ENCODE results near the gene PKP4. TPM values are rescaled to one million over a fixed set of nuclear protein-coding genes. Genes with fewer than 3 reads are reported as not detected.

The PKP4 gene
- total RNA-seq, 1 experiment from 2014 or later: 55.2 TPM

DNA sequence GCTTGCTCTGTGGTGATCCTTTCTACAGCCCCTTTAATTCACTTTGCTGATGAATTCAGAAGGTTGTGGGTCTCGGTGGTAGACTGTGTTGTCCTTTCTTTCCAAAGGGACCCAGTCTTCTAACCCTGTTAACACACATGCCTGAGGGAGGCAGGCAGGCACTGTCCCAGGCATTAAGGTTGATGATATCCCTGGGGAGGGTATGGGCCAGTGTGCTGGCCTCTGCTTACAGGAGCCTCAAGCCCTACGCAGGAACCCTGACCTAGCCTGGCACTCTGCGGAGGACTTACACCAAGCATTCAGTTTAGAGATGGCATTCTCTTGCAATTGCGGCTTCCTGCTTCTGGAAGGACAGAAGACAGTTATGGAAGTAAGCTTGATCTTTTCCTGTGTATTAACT, 102.5 kb downstream of the PKP4 start:
- ATAC-seq: no peak
- H3K79me2 ChIP-seq (ENCODE audit: insufficient read depth, low read length): no peaks in the 10 kb centered on the region
- H3K27ac ChIP-seq (ENCODE audit: low read depth, low read length): no peak overlapping the region
- no peak overlapping the region for H2AFZ ChIP-seq (ENCODE audit: low read depth, low read length, poor library complexity, severe bottlenecking)
- H3K9me3 ChIP-seq (ENCODE audit: control insufficient read depth in 1 of 2, insufficient read depth in 1 of 2, low read depth in 1 of 2, low read length in 2 of 2): no peaks in the 10 kb centered on the region
- H3K4me2 ChIP-seq (ENCODE audit: low read length): no peak overlapping the region
- intact Hi-C loops (cut with micrococcal nuclease): no loop called here
- no peak for TF ChIP-seq CEBPB (IDR thresholded peaks at IDR 0.05; ENCODE audit: low read depth)
- TF ChIP-seq ZNF274 (IDR thresholded peaks at IDR 0.05; ENCODE audit: low read depth, low read length): no peak
- no peaks in the 10 kb centered on the region for H3K4me1 ChIP-seq (ENCODE audit: control insufficient read depth in 1 of 2, insufficient read depth in 2 of 2, low read length in 2 of 2)
- H3K36me3 ChIP-seq (ENCODE audit: control insufficient read depth in 1 of 2, insufficient read depth in 2 of 2, low read length in 2 of 2): no peaks in the 10 kb centered on the region
- H3K9me2 ChIP-seq (ENCODE audit: insufficient read depth): no peaks in the 10 kb centered on the region
- BruUV-seq (replicated peaks): no TSS peak
- 0 out of 2 replicates have a peak, but pooled peaks cover 2% of the 10 kb centered on the region for H4K20me1 ChIP-seq (ENCODE audit: insufficient read depth)
- no peaks in the 10 kb centered on the region for H3K27me3 ChIP-seq (ENCODE audit: insufficient read depth, low read length)
- CTCF ChIA-PET: no interaction called here
- no peak overlapping the region for H3K4me3 ChIP-seq (replicated peaks in 1 of 2; ENCODE audit: low read depth in 1 of 2, low read length in 2 of 2)
- POLR2A ChIA-PET: no interaction called here
- no peak overlapping the region for H3K9ac ChIP-seq (ENCODE audit: low read length)
- RAD21 ChIA-PET (ENCODE audit: low non-redundant PET in 1 of 2, low total read pairs in 2 of 2, uncharacterized antibody in 2 of 2, unreplicated experiment in 2 of 2): no interaction called here
- no peak for DNase-seq (ENCODE audit: low read depth, low spot score)

DNA sequence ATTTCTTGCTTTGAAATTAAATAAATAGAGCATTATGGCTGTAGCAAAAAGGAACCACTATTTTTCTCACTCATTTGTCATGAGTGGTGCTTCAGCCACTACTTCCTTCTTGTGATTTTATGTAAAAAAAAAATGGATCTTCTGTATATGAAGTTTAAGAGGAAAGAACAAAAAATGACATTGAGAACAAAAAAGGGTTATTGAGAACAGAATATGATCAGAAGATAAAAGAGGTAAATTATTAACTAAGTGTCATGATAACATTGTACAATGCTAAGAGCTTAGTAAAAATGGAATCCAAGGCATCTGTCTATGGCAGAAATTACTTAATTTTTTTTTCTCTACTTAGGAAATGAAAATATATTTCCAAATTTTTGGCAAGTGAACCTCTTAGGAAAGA, 103.5 kb downstream of the PKP4 start:
- ChIA-PET CTCF (no interaction called here), POLR2A (no interaction called here), RAD21 (ENCODE audit: low non-redundant PET in 1 of 2, low total read pairs in 2 of 2, uncharacterized antibody in 2 of 2, unreplicated experiment in 2 of 2) (no interaction called here)
- Histone ChIP-seq H3K4me2 (ENCODE audit: low read length) (no peak overlapping the region), H3K79me2 (ENCODE audit: insufficient read depth, low read length) (no peaks in the 10 kb centered on the region), H3K9me3 (ENCODE audit: control insufficient read depth in 1 of 2, insufficient read depth in 1 of 2, low read depth in 1 of 2, low read length in 2 of 2) (no peaks in the 10 kb centered on the region), H3K27me3 (ENCODE audit: insufficient read depth, low read length) (no peaks in the 10 kb centered on the region), H3K4me1 (ENCODE audit: control insufficient read depth in 1 of 2, insufficient read depth in 2 of 2, low read length in 2 of 2) (no peaks in the 10 kb centered on the region), H3K27ac (ENCODE audit: low read depth, low read length) (no peak overlapping the region), H2AFZ (ENCODE audit: low read depth, low read length, poor library complexity, severe bottlenecking) (no peak overlapping the region), H3K9ac (ENCODE audit: low read length) (no peak overlapping the region), H3K36me3 (ENCODE audit: control insufficient read depth in 1 of 2, insufficient read depth in 2 of 2, low read length in 2 of 2) (no peaks in the 10 kb centered on the region), H3K4me3 (replicated peaks in 1 of 2; ENCODE audit: low read depth in 1 of 2, low read length in 2 of 2) (no peak overlapping the region), H3K9me2 (ENCODE audit: insufficient read depth) (no peaks in the 10 kb centered on the region), H4K20me1 (ENCODE audit: insufficient read depth) (0 out of 2 replicates have a peak, but pooled peaks cover 3% of the 10 kb centered on the region)
- no peak for TF ChIP-seq ZNF274 (IDR thresholded peaks at IDR 0.05; ENCODE audit: low read depth, low read length)
- TF ChIP-seq POLR2AphosphoS5 (IDR thresholded peaks at IDR 0.05; ENCODE audit: low read depth, low read length): no peak
- no peak for TF ChIP-seq ZFX (IDR thresholded peaks at IDR 0.05)
- TF ChIP-seq, protein P1, sequence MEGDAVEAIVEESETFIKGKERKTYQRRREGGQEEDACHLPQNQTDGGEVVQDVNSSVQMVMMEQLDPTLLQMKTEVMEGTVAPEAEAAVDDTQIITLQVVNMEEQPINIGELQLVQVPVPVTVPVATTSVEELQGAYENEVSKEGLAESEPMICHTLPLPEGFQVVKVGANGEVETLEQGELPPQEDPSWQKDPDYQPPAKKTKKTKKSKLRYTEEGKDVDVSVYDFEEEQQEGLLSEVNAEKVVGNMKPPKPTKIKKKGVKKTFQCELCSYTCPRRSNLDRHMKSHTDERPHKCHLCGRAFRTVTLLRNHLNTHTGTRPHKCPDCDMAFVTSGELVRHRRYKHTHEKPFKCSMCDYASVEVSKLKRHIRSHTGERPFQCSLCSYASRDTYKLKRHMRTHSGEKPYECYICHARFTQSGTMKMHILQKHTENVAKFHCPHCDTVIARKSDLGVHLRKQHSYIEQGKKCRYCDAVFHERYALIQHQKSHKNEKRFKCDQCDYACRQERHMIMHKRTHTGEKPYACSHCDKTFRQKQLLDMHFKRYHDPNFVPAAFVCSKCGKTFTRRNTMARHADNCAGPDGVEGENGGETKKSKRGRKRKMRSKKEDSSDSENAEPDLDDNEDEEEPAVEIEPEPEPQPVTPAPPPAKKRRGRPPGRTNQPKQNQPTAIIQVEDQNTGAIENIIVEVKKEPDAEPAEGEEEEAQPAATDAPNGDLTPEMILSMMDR (IDR thresholded peaks at IDR 0.05 in 2 of 3, conservative IDR thresholded peaks at IDR 0.05 in 1 of 3; ENCODE audit: borderline replicate concordance in 1 of 3, insufficient read depth in 1 of 3, low read depth in 2 of 3, low read length in 2 of 3): no peak
- TF ChIP-seq SP1 (IDR thresholded peaks at IDR 0.05; ENCODE audit: low read depth): no peak
- TF ChIP-seq, protein P2, sequence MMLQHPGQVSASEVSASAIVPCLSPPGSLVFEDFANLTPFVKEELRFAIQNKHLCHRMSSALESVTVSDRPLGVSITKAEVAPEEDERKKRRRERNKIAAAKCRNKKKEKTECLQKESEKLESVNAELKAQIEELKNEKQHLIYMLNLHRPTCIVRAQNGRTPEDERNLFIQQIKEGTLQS (IDR thresholded peaks at IDR 0.05): no peak
- TF ChIP-seq EGR1 (IDR thresholded peaks at IDR 0.05; ENCODE audit: low read depth): no peak
- no peak for TF ChIP-seq POLR2A (IDR thresholded peaks at IDR 0.05; ENCODE audit: borderline replicate concordance, extremely low read depth, insufficient read depth, insufficient read length)
- no peak for TF ChIP-seq SRF (IDR thresholded peaks at IDR 0.05; ENCODE audit: low read depth)
- TF ChIP-seq SIN3A (IDR thresholded peaks at IDR 0.05; ENCODE audit: low read depth): no peak
- TF ChIP-seq JUND (IDR thresholded peaks at IDR 0.05): no peak
- TF ChIP-seq YY1 (IDR thresholded peaks at IDR 0.05; ENCODE audit: extremely low read depth, insufficient replicate concordance, low read depth, low read length): no peak
- TF ChIP-seq, protein P3, sequence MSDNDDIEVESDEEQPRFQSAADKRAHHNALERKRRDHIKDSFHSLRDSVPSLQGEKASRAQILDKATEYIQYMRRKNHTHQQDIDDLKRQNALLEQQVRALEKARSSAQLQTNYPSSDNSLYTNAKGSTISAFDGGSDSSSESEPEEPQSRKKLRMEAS (IDR thresholded peaks at IDR 0.05): no peak
- no peak for TF ChIP-seq CEBPB (IDR thresholded peaks at IDR 0.05; ENCODE audit: low read depth)
- TF ChIP-seq CBX3 (IDR thresholded peaks at IDR 0.05; ENCODE audit: low read depth): no peak
- BruUV-seq (replicated peaks): no TSS peak
- no peak for ATAC-seq
- intact Hi-C loops (cut with micrococcal nuclease): no loop called here
- no peak for DNase-seq (ENCODE audit: low read depth, low spot score)

All from HCT116 (cell line).